ENCODE results near the gene AMBP. TPM values are rescaled to one million over a fixed set of nuclear protein-coding genes. Genes with fewer than 3 reads are reported as not detected.

Gene AMBP
- total RNA-seq, 2 donors from 2014 or later: 0.68 to 2.9 TPM

GRCh38 chr9:114094971-114095370, 16.9 kb upstream of the AMBP start:
- no peak for TF ChIP-seq CTCF (conservative IDR thresholded peaks at IDR 0.05)
- no peak overlapping the region for H3K4me3 ChIP-seq (ENCODE audit: low read length)
- H3K27me3 Mint-ChIP-seq (ENCODE audit: insufficient read depth): peaks cover 33% of the 10 kb centered on the region
- no peak overlapping the region for H3K27ac Mint-ChIP-seq
- no peak overlapping the region for H3K27ac ChIP-seq (ENCODE audit: low read depth, low read length)
- no peaks in the 10 kb centered on the region for H3K9me3 ChIP-seq (ENCODE audit: control insufficient read depth, low read length)
- H3K9me3 Mint-ChIP-seq: no peaks in the 10 kb centered on the region
- H3K27me3 ChIP-seq (ENCODE audit: control insufficient read depth, insufficient read depth, low read length, poor library complexity, severe bottlenecking): peaks cover 39% of the 10 kb centered on the region
- 94 to 95% methylated on average over 11 to 12 of the region's 12 CpGs for whole genome bisulfite sequencing, 2 experiments (ENCODE audit: insufficient coverage in 1 of 2, insufficient read length in 1 of 2)
- no peak overlapping the region for H3K9ac ChIP-seq (ENCODE audit: extremely low read depth, low read length, poor library complexity, severe bottlenecking)
- H3K4me1 Mint-ChIP-seq: peaks cover 10% of the 10 kb centered on the region
- peaks cover 6% of the 10 kb centered on the region for H3K36me3 Mint-ChIP-seq (ENCODE audit: low read depth)
- DNase-seq: peak; percentile 29
- H3K4me1 ChIP-seq (ENCODE audit: control insufficient read depth, insufficient read depth, low read length): no peaks in the 10 kb centered on the region
- no peaks in the 10 kb centered on the region for H3K36me3 ChIP-seq (ENCODE audit: control insufficient read depth, insufficient read depth, low read length)
- H3K4me3 Mint-ChIP-seq: no peak overlapping the region

- Mint-ChIP-seq H3K4me3 (no peak overlapping the region), H3K27ac (no peak overlapping the region), H3K27me3 (ENCODE audit: insufficient read depth) (peaks cover 22% of the 10 kb centered on the region), H3K36me3 (ENCODE audit: low read depth) (peaks cover 6% of the 10 kb centered on the region), H3K9me3 (no peaks in the 10 kb centered on the region), H3K4me1 (peaks cover under 1% of the 10 kb centered on the region)
- DNase-seq: peak; percentile 37
- 87 to 91% methylated on average over 4 to 9 of the region's 9 CpGs for WGBS, 2 experiments (ENCODE audit: insufficient coverage in 1 of 2, insufficient read length in 1 of 2)
- H3K27ac ChIP-seq (ENCODE audit: low read depth, low read length): no peak overlapping the region
- H3K4me1 ChIP-seq (ENCODE audit: control insufficient read depth, insufficient read depth, low read length): no peaks in the 10 kb centered on the region
- H3K4me3 ChIP-seq (ENCODE audit: low read length): no peak overlapping the region
- H3K9ac ChIP-seq (ENCODE audit: extremely low read depth, low read length, poor library complexity, severe bottlenecking): no peak overlapping the region
- H3K36me3 ChIP-seq (ENCODE audit: control insufficient read depth, insufficient read depth, low read length): no peaks in the 10 kb centered on the region
- no peak for TF ChIP-seq CTCF (conservative IDR thresholded peaks at IDR 0.05)
- no peaks in the 10 kb centered on the region for H3K9me3 ChIP-seq (ENCODE audit: control insufficient read depth, low read length)
- H3K27me3 ChIP-seq (ENCODE audit: control insufficient read depth, insufficient read depth, low read length, poor library complexity, severe bottlenecking): peaks cover 29% of the 10 kb centered on the region
Observed at GRCh38 chr9:114093761-114094505, 15.8 kb upstream of the AMBP start.

- Histone ChIP-seq H3K4me1 (ENCODE audit: control insufficient read depth, insufficient read depth, low read length) (no peaks in the 10 kb centered on the region), H3K9ac (ENCODE audit: extremely low read depth, low read length, poor library complexity, severe bottlenecking) (no peak overlapping the region), H3K4me3 (ENCODE audit: low read length) (no peak overlapping the region), H3K36me3 (ENCODE audit: control insufficient read depth, insufficient read depth, low read length) (no peaks in the 10 kb centered on the region), H3K9me3 (ENCODE audit: control insufficient read depth, low read length) (no peaks in the 10 kb centered on the region), H3K27me3 (ENCODE audit: control insufficient read depth, insufficient read depth, low read length, poor library complexity, severe bottlenecking) (peaks cover 26% of the 10 kb centered on the region), H3K27ac (ENCODE audit: low read depth, low read length) (no peak overlapping the region)
- Mint-ChIP-seq H3K27me3 (ENCODE audit: insufficient read depth) (peaks cover 19% of the 10 kb centered on the region), H3K27ac (no peak overlapping the region), H3K4me3 (no peak overlapping the region), H3K4me1 (no peaks in the 10 kb centered on the region), H3K9me3 (no peaks in the 10 kb centered on the region), H3K36me3 (ENCODE audit: low read depth) (peaks cover 6% of the 10 kb centered on the region)
- no peak for TF ChIP-seq CTCF (conservative IDR thresholded peaks at IDR 0.05)
- WGBS, 2 experiments (ENCODE audit: insufficient coverage in 1 of 2, insufficient read length in 1 of 2): 86% methylated on average over 4 of the region's 4 CpGs; no CpG with 5 or more reads in 1 of the 2 experiments
- peak; percentile 21 for DNase-seq
Observed at GRCh38 chr9:114093031-114093471, 15.0 kb upstream of the AMBP start.
